Fibroblast of villous mesenchyme (primary cell): ENCODE data around the gene PPIF. TPM values are rescaled to one million over a fixed set of nuclear protein-coding genes. Genes with fewer than 3 reads are reported as not detected.
A peak's percentile ranks its signal among the peaks of the same experiment; 100 is the strongest.

Source experiments
- DNase-seq: peaks from one replicate; pipeline ENCODE4 v3.0.0-alpha.2; 2010; ENCODE audit warnings: low read depth
- H3K4me3 ChIP-seq: 2 replicates; pipeline ENCODE4 v1.5.1; 2011; ENCODE audit warnings: low read depth, mild to moderate bottlenecking, low read length
- CTCF ChIP-seq: IDR thresholded peaks from 2 replicates; pipeline ENCODE4 v1.5.1; 2012; ENCODE audit warnings: low read depth, mild to moderate bottlenecking, low read length; ENCODE audit not compliant: insufficient read depth
- total RNA-seq: library from RNA; depleted of rRNA; stranded (reverse); fragments of >200 nt; gene quantifications from 2 replicates; pipeline ENCODE4 v1.2.3, GENCODE V29; 2012

The PPIF gene
- total RNA-seq, 1 donor, result 42.7 TPM

- no peak overlapping the region for H3K4me3 ChIP-seq
- peak; percentile 98 for TF ChIP-seq CTCF
- DNase-seq, result peak; percentile 71
These were observed 27.3 kb downstream of the PPIF start for GRCh38 chr10:79374312-79375191.

DNA sequence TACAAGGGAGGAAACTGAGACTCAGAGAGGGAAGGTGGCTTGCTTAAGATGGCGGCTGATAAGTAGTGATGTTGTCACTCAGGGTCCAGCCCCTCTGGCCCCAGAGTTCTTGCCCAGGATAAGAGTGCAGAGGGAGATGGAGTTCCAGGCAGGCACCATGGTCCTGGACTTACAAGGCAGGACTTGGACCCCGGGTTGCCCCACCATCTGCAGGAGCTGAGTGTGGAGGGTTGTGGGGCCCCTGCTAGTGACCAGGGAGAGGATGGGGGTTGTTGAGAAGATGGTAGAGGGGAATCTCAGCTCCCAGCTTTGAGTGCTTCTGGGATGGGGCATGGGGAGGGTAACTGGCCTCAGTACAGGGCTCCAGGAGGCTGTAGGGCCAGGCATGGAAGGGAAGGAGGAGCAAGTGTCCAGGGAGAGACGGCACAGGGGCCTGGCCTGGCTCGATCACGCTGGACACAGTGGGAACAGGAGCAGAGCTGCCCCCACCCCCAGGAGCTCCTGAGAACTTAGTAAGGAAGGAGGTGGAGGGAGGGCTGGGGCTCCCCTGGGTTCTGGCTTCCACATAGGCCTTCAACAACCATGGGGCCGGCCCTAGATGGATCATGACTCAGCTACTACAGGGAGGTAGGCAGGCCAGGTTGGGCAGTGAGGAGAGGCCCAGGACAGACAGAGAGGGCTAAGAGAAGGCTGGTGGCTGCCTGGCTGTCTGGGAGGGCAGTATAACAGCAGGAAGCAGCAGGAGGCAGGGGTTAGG is 28.2 kb downstream of the PPIF start:
- H3K4me3 ChIP-seq, result no peak overlapping the region
- TF ChIP-seq CTCF, result no peak
- peak; percentile 43 for DNase-seq

- DNase-seq, result no peak
- H3K4me3 ChIP-seq, result no peak overlapping the region
- TF ChIP-seq CTCF, result no peak
These were observed 28.9 kb downstream of the PPIF start for GRCh38 chr10:79376078-79376628.

- no peak for TF ChIP-seq CTCF
- no peak overlapping the region for H3K4me3 ChIP-seq
- no peak for DNase-seq
These were observed 29.7 kb downstream of the PPIF start for GRCh38 chr10:79376751-79377556.

- H3K4me3 ChIP-seq, result no peak overlapping the region
- DNase-seq, result no peak
- no peak for TF ChIP-seq CTCF
These were observed 30.5 kb downstream of the PPIF start for GRCh38 chr10:79377557-79378382.

DNA sequence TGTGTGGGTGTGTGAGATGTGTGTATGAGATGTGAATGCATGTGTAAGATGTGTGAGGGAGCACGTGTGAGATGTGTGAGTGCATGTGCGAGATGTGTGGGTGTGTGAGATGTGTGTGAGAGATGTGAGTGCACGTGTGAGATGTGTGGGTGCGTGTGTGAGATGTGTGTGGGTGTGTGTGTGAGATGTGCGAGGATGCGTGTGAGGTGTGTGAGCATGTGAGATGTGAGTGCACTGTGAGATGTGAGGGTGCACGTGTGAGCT is 31.0 kb downstream of the PPIF start:
- DNase-seq, result no peak
- TF ChIP-seq CTCF, result no peak
- H3K4me3 ChIP-seq, result no peak overlapping the region
